GM12875 (cell line): ENCODE results near the gene KRT31.

Source experiments
- H3K4me3 ChIP-seq: one replicate; pipeline ENCODE4 v1.5.1; 2011; ENCODE audit warnings: low read depth, low read length, control low read depth
- CTCF ChIP-seq: IDR thresholded peaks from 2 replicates; pipeline ENCODE4 v1.5.1; 2011; ENCODE audit warnings: low read depth, mild to moderate bottlenecking, control low read depth, inconsistent platforms, low read length, moderate library complexity, borderline replicate concordance; ENCODE audit not compliant: insufficient read depth

Gene KRT31

GRCh38 chr17:41417127-41417526 lies 19.7 kb upstream of the KRT31 start:
- no peak for TF ChIP-seq CTCF
- H3K4me3 ChIP-seq, result no peak overlapping the region

GRCh38 chr17:41416479-41416878 lies 19.1 kb upstream of the KRT31 start:
- H3K4me3 ChIP-seq, result no peak overlapping the region
- TF ChIP-seq CTCF, result no peak

DNA sequence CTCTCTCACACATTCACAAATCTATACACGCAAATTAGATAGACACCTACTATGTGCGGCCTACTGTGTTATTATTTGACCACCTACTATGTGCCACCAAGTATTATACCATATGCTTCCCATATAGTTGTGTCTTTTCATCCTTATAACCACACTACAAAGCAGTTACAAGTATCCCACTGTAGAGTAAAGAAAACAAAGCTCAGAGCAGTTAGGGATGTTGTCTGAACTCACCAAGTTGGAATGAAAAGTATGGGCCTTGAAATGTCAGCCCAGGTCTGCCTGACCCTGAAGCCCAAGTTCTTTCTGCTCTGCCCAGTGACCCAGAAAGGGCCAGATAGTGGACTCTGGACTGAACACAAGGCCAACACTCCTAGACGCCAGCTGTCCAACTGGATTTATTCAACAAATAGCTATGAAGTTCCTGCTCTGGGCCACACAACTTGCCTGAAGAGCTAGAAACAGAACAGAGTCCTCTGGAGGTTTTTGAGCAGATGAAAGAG lies 18.5 kb upstream of the KRT31 start:
- TF ChIP-seq CTCF, result no peak
- H3K4me3 ChIP-seq, result no peak overlapping the region

GRCh38 chr17:41415411-41415810 lies 18.0 kb upstream of the KRT31 start:
- no peak overlapping the region for H3K4me3 ChIP-seq
- no peak for TF ChIP-seq CTCF

DNA sequence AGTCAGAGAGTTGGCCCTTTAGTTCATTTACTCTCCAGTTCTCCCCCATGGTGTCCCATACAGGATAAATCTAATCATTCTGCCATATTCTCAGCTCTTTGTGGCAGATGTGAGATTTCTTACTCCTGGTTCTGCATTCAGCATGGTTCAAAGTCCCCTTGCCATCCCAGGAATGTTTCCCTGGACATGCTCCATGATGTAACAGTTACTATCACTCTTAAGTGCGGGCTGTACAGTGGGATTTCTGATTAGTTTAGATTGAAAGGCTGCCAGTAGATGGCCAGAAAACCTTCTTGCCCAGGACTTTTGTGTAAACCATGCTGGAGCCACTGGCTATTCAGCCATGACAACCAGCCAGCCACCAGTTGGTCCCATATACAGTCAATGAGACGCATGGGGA lies 16.6 kb upstream of the KRT31 start:
- no peak for TF ChIP-seq CTCF
- H3K4me3 ChIP-seq, result no peak overlapping the region

DNA sequence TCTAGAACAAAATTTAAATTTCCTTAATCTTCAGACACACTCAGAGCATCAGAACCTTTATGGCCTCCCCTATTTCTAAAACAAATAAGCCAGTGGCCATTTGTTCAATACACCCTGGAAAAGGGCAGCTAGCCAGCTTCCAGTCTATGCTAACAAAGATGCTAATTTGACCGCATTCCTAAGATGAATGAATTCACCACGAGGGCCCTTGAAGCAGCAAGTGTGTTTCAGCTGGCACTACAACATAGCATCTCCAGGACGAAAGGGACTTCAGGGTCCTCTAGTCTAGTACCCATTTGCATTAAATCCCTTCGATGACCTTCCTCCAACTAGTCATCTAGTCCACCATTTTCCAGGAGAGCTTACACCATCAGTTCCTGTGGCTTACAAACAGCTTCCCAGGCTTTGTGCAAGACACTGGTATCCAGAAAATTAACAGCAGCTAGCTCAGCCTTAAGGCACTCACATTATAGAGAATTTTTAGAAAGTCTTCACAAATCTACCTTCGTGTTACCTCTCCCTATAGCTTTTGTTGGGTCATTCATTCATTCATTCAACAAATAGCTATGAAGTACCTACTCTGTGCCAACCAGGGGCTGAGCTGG lies 16.0 kb upstream of the KRT31 start:
- no peak overlapping the region for H3K4me3 ChIP-seq
- TF ChIP-seq CTCF, result no peak

DNA sequence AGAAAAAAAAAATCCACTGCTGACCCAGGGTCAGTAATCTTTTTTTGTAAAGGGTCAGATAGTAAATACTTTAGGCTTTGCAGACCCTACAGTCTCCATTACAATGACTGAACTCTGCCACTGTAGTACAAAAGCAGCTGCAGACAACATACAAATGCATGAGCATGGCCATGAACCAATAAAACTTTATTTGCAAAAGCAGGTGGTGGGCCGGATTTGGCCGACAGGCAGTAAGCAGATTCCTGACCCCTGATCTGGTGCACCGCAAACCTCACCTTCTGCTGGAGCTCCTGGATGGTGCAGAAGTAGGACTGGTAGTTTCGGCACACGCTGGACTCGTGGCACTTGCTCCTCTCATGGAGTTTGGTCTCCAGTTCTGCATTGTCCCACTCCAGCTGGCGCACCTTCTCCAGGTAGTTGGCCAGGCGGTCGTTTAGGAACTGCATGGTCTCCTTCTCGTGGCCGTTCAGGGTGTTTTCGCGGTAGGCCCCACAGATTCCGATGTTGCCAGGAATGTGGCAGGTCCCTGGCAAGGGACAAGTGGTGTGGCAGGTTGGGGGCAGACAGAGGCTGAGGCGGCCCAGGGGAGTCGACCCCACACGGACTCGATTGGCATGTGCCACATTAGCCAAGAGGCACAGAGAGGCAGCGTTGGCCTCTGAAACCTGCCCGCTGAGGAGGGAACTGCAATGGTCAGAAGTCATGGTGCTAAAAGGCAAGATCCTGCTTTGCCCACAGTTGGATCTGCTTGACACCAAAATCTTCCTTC lies 13.8 kb upstream of the KRT31 start:
- no peak for TF ChIP-seq CTCF
- H3K4me3 ChIP-seq, result no peak overlapping the region
